Measurements from ENCODE around the gene MRTFB. TPM values are rescaled to one million over a fixed set of nuclear protein-coding genes. Genes with fewer than 3 reads are reported as not detected.

The MRTFB gene
- total RNA-seq, 6 experiments from 2014 or later, result 15.7 to 23.9 (median 18.6) TPM

DNA sequence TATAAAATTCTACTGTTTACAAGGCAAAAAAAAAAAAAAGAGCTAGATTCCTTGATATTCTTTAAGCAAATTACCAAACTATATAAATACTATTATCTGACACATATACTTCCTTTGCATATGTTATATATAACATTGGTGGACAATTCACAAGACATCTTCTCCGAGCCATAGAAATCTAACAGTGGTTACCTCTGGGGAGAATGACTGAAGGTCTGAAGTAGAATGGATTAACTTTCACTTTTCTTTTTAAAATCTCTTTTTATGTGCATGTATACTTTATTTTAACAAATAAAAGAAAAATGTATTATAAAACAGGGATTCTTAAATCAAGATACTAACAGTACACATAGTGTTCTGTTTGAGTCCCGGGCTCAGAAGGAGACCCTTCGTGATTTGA is 131.0 kb downstream of the MRTFB start:
- Histone ChIP-seq H3K27me3 (no peaks in the 10 kb centered on the region), H3K9me3 (no peaks in the 10 kb centered on the region), H3K27ac (peak overlapping the region; percentile 13 to 66 (median 56)), H3K4me1 (peaks cover 0 to 7% (median 3%) of the 10 kb centered on the region in 4 donors), H3K36me3 (no peaks in the 10 kb centered on the region), H3K4me3 (peak overlapping the region in 2 of 3 donors; percentile 30 to 40)
- DNase-seq (no peak), ATAC-seq (peak; percentile 60 to 71 (median 68))
- 20% methylated on average over 3 of the region's 3 CpGs for WGBS (ENCODE audit: insufficient coverage, low coverage, low lambda C conversion rate, missing lambda C conversion rate)
- TF ChIP-seq, protein P1, sequence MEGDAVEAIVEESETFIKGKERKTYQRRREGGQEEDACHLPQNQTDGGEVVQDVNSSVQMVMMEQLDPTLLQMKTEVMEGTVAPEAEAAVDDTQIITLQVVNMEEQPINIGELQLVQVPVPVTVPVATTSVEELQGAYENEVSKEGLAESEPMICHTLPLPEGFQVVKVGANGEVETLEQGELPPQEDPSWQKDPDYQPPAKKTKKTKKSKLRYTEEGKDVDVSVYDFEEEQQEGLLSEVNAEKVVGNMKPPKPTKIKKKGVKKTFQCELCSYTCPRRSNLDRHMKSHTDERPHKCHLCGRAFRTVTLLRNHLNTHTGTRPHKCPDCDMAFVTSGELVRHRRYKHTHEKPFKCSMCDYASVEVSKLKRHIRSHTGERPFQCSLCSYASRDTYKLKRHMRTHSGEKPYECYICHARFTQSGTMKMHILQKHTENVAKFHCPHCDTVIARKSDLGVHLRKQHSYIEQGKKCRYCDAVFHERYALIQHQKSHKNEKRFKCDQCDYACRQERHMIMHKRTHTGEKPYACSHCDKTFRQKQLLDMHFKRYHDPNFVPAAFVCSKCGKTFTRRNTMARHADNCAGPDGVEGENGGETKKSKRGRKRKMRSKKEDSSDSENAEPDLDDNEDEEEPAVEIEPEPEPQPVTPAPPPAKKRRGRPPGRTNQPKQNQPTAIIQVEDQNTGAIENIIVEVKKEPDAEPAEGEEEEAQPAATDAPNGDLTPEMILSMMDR (IDR thresholded peaks at IDR 0.05), result no peak
- TF ChIP-seq POLR2A (IDR thresholded peaks at IDR 0.05), result no peak
- intact Hi-C loops (cut with DNase I), result no loop called here

DNA sequence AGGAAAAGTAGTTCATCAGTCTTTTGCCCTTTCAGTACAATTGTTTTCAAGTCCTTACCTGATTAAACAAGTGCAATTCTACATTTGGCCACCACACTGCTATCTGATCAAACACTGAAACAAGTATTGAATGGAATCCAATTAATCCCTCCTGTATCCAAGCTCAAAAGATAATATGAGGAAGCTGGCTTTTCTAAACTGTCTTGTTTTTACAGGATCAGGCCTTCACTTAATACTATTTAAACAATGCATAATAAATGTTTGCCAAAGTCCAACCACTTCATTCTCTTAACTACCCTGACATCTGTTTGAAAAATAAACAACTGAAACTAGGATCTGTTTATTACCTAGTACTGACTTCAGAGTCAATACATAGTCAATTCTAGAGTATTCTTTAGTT is 131.6 kb downstream of the MRTFB start:
- Histone ChIP-seq H3K4me1 (peaks cover 0 to 7% (median 3%) of the 10 kb centered on the region in 4 donors), H3K4me3 (peak overlapping the region in 2 of 3 donors; percentile 30 to 40), H3K36me3 (no peaks in the 10 kb centered on the region), H3K9me3 (no peaks in the 10 kb centered on the region), H3K27ac (peak overlapping the region; percentile 13 to 66 (median 56)), H3K27me3 (no peaks in the 10 kb centered on the region)
- TF ChIP-seq POLR2A (IDR thresholded peaks at IDR 0.05), result no peak
- TF ChIP-seq, protein P1 (IDR thresholded peaks at IDR 0.05), result peak; percentile 47 to 64 (median 50)
- DNase-seq (no peak), ATAC-seq (peak; percentile 85 to 92 (median 88))
- intact Hi-C loops (cut with DNase I), result no loop called here

DNA sequence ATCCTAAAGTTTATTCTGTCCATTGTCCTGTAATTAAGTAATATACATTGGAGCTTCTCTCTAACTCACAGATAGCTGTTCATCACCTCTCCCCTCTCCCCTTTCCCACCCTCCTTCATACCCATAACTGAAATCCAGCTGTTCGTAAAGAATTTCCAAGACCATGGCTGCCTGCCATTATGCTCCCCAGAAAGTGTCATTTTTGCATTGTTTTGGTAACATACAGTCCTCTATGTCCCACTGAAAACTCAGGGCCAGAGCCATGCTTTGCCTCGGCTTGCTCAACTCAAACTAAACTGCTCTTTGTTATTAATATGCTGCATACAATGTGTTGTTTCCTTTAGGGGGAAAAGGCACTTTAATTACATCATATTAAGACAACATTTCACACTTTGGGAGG is 132.0 kb downstream of the MRTFB start:
- ATAC-seq (no peak), DNase-seq (no peak)
- Histone ChIP-seq H3K9me3 (no peaks in the 10 kb centered on the region), H3K27me3 (no peaks in the 10 kb centered on the region), H3K4me1 (peaks cover 0 to 7% (median 3%) of the 10 kb centered on the region in 4 donors), H3K36me3 (no peaks in the 10 kb centered on the region), H3K27ac (peak overlapping the region in 2 of 3 donors; percentile 56 to 66), H3K4me3 (no peak overlapping the region)
- intact Hi-C loops (cut with DNase I), result no loop called here
- 91% methylated on average over 2 of the region's 2 CpGs for WGBS (ENCODE audit: insufficient coverage, low coverage, low lambda C conversion rate, missing lambda C conversion rate)
- no peak for TF ChIP-seq POLR2A (IDR thresholded peaks at IDR 0.05)
- TF ChIP-seq, protein P1 (IDR thresholded peaks at IDR 0.05), result no peak

DNA sequence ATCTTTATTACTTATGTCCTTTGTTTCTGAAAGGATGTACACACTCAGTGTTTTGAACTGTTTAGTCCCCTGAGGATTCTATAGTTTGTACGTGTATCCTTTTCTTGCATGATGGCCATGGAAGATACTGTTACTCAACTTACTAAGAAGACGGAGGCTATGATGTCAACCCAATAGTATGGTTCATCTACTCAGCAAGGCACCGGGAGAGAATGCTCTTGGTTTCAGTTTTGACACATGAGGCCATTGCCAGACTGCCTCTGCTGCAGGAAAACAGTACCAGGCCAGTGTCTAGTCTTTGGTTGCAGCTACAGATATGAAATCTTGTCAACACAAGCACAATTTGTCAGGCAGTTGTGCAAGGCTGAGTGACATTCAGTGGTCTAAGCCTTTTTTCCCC is 134.5 kb downstream of the MRTFB start:
- H3K27me3 ChIP-seq, result no peaks in the 10 kb centered on the region
- TF ChIP-seq POLR2A (IDR thresholded peaks at IDR 0.05), result no peak
- TF ChIP-seq, protein P1 (IDR thresholded peaks at IDR 0.05), result no peak
- H3K27ac ChIP-seq, result no peak overlapping the region
- intact Hi-C loops (cut with DNase I), result no loop called here
- no peaks in the 10 kb centered on the region for H3K36me3 ChIP-seq
- peaks cover 0 to 7% (median 3%) of the 10 kb centered on the region in 4 donors for H3K4me1 ChIP-seq
- ATAC-seq (no peak), DNase-seq (no peak)
- H3K4me3 ChIP-seq, result no peak overlapping the region
- 92% methylated on average over 3 of the region's 3 CpGs for WGBS (ENCODE audit: insufficient coverage, low coverage, low lambda C conversion rate, missing lambda C conversion rate)
- no peaks in the 10 kb centered on the region for H3K9me3 ChIP-seq
